ENCODE results near the gene AJAP1. TPM values are rescaled to one million over a fixed set of nuclear protein-coding genes. Genes with fewer than 3 reads are reported as not detected.

The AJAP1 gene
- total RNA-seq, 1 experiment from 2014 or later: not detected

DNA sequence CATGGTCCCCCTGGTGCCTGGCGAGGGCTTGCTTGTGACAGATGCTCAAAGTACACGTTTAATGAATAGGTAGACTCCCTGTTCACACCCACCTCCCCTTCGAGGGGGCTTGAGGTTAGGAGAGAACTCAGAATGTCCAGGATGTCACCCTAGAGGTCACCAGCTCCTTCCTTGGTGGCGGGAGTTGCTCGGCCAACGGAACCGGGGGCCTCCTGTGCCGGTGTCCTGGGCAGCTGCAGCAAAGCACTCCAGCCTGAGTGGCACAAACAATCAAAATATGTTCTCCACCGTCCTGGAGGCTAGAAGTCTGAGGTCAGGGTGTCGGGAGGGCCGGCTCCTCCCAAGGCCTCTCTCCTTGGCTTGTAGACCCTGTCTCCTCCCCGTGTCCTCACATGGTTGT is 71.0 kb downstream of the AJAP1 start:
- no peaks in the 10 kb centered on the region for H3K4me1 ChIP-seq (replicated peaks; ENCODE audit: insufficient read depth)
- intact Hi-C loops (cut with micrococcal nuclease; ENCODE audit: unreplicated experiment): no loop called here
- ChIA-PET CTCF (no interaction called here), POLR2A (ENCODE audit: unreplicated experiment) (no interaction called here)
- no peaks in the 10 kb centered on the region for H3K9me2 ChIP-seq (ENCODE audit: insufficient read depth)
- no peaks in the 10 kb centered on the region for H3K9me3 ChIP-seq (ENCODE audit: insufficient read depth, low read depth)
- H3K4me2 ChIP-seq: no peak overlapping the region
- BruUV-seq (replicated peaks): no TSS peak
- no peak overlapping the region for H3K4me3 ChIP-seq
- TF ChIP-seq, protein P1, sequence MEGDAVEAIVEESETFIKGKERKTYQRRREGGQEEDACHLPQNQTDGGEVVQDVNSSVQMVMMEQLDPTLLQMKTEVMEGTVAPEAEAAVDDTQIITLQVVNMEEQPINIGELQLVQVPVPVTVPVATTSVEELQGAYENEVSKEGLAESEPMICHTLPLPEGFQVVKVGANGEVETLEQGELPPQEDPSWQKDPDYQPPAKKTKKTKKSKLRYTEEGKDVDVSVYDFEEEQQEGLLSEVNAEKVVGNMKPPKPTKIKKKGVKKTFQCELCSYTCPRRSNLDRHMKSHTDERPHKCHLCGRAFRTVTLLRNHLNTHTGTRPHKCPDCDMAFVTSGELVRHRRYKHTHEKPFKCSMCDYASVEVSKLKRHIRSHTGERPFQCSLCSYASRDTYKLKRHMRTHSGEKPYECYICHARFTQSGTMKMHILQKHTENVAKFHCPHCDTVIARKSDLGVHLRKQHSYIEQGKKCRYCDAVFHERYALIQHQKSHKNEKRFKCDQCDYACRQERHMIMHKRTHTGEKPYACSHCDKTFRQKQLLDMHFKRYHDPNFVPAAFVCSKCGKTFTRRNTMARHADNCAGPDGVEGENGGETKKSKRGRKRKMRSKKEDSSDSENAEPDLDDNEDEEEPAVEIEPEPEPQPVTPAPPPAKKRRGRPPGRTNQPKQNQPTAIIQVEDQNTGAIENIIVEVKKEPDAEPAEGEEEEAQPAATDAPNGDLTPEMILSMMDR (conservative IDR thresholded peaks at IDR 0.05): no peak
- no peak for TF ChIP-seq EZH2 (IDR thresholded peaks at IDR 0.05; ENCODE audit: low read depth)
- no peak overlapping the region for H3K27ac ChIP-seq
- no peak overlapping the region for H2AFZ ChIP-seq
- no peaks in the 10 kb centered on the region for H4K20me1 ChIP-seq (ENCODE audit: insufficient read depth)
- no peaks in the 10 kb centered on the region for H3K36me3 ChIP-seq (ENCODE audit: low read depth)
- no peaks in the 10 kb centered on the region for H3K79me2 ChIP-seq (ENCODE audit: low read depth)
- DNase-seq: no peak
- H3K27me3 ChIP-seq (ENCODE audit: insufficient read depth, low read depth): peaks cover 54% of the 10 kb centered on the region
- H3F3A ChIP-seq (ENCODE audit: insufficient read depth, low read depth): no peaks in the 10 kb centered on the region

DNA sequence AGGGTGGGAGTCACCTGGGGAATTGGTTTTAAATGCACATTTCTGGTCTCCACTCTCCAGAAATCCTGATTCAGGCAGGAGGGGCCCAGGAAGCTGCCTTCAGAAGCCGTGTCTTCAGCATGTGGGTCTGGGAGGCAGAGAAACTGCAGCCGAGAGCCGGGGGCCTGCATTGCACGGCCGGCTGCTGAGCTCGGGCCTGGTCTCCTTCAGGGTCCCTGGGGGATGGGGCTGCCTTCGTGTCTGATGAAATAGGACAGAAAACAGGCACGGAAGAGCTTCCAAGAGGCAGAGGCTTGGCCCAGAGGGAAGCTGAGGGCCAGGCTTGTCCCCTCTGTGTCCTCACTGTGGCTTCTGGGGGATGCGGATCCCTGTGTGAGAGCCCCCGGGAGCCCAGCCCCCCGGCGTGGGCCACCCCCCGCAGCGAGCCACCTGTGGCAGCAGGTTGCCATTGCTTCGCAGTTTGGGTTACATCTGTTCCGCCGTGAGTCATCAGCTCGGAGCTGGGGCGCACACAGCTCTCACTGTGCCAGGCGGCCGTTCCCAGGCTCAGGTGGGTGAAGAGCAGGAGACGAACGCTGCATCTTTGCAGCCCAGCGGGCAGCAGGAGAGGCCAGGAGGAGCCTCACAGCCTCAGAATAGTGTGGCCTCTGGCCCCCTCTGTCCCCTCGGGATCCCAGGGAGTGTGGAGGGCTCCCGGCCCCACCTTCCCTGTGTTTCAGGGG is 72.4 kb downstream of the AJAP1 start:
- TF ChIP-seq EZH2 (IDR thresholded peaks at IDR 0.05; ENCODE audit: low read depth): no peak
- TF ChIP-seq, protein P1 (conservative IDR thresholded peaks at IDR 0.05): no peak
- no peaks in the 10 kb centered on the region for H3F3A ChIP-seq (ENCODE audit: insufficient read depth, low read depth)
- intact Hi-C loops (cut with micrococcal nuclease; ENCODE audit: unreplicated experiment): no loop called here
- H4K20me1 ChIP-seq (ENCODE audit: insufficient read depth): no peaks in the 10 kb centered on the region
- no peak overlapping the region for H3K27ac ChIP-seq
- H3K4me1 ChIP-seq (replicated peaks; ENCODE audit: insufficient read depth): no peaks in the 10 kb centered on the region
- peaks cover 61% of the 10 kb centered on the region for H3K27me3 ChIP-seq (ENCODE audit: insufficient read depth, low read depth)
- no peak overlapping the region for H2AFZ ChIP-seq
- POLR2A ChIA-PET (ENCODE audit: unreplicated experiment): no interaction called here
- no peaks in the 10 kb centered on the region for H3K9me2 ChIP-seq (ENCODE audit: insufficient read depth)
- CTCF ChIA-PET: no interaction called here
- no peaks in the 10 kb centered on the region for H3K36me3 ChIP-seq (ENCODE audit: low read depth)
- H3K9me3 ChIP-seq (ENCODE audit: insufficient read depth, low read depth): no peaks in the 10 kb centered on the region
- H3K4me3 ChIP-seq: no peak overlapping the region
- no peaks in the 10 kb centered on the region for H3K79me2 ChIP-seq (ENCODE audit: low read depth)
- H3K4me2 ChIP-seq: no peak overlapping the region
- DNase-seq: no peak
- BruUV-seq (replicated peaks): no TSS peak

DNA sequence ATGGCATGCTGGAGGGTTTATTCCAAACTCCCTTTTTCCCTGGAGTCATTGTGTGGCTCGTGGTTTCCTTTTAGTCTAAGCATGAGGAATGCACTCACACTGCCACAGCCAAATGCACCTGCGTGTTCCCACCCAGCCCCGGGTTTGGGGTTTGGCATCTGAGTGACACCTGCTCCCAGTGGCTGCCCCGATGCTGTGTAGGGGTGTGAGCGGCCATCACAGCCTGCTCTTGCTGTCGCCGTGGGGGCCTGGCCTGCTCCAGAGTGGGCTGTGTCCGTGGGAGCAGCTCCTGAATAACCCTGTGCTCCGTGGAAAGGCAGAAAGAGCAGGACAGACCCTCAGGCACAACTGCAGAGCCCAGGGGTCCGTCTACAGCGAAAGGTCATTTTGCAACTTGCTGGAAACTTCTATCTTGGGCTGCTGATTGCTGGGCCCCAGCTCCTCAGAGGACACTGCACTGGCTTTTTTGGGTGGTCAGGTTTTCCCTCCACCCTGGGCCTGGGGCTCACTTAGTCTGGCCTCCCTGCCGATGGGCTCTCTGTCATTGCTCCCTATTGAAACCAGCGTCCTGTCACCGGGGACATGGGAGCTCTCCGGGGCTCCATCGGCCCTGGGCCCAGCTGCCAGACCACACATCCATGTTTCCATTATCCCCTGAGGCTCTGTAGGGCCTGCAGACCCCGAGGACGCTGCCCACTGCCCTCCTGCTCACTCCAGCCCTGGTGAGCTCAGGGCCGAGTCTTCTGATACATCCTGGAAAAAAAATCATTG is 74.1 kb downstream of the AJAP1 start:
- CTCF ChIA-PET: no interaction called here
- Histone ChIP-seq H3K9me3 (ENCODE audit: insufficient read depth, low read depth) (no peaks in the 10 kb centered on the region), H3K79me2 (ENCODE audit: low read depth) (no peaks in the 10 kb centered on the region), H3K27ac (no peak overlapping the region), H3K36me3 (ENCODE audit: low read depth) (no peaks in the 10 kb centered on the region), H4K20me1 (ENCODE audit: insufficient read depth) (no peaks in the 10 kb centered on the region), H3K4me3 (no peak overlapping the region), H3F3A (ENCODE audit: insufficient read depth, low read depth) (no peaks in the 10 kb centered on the region), H3K27me3 (ENCODE audit: insufficient read depth, low read depth) (peaks cover 65% of the 10 kb centered on the region), H3K9me2 (ENCODE audit: insufficient read depth) (no peaks in the 10 kb centered on the region), H3K4me2 (no peak overlapping the region), H3K4me1 (replicated peaks; ENCODE audit: insufficient read depth) (no peaks in the 10 kb centered on the region), H2AFZ (no peak overlapping the region)
- no TSS peak for BruUV-seq (replicated peaks)
- POLR2A ChIA-PET (ENCODE audit: unreplicated experiment): no interaction called here
- no peak for TF ChIP-seq EZH2 (IDR thresholded peaks at IDR 0.05; ENCODE audit: low read depth)
- TF ChIP-seq, protein P1 (conservative IDR thresholded peaks at IDR 0.05): no peak
- DNase-seq: no peak
- intact Hi-C loops (cut with micrococcal nuclease; ENCODE audit: unreplicated experiment): no loop called here
